ES-I3 (cell line): ENCODE data around the gene CCNG2.

Source experiments
- H3K36me3 ChIP-seq: 2 replicates; pipeline ENCODE4 v1.6.1; 2013; ENCODE audit warnings: mild to moderate bottlenecking, low read length, control low read depth, moderate library complexity; ENCODE audit not compliant: insufficient read depth
- H3K4me1 ChIP-seq: 2 replicates; pipeline ENCODE4 v1.6.1; 2013; ENCODE audit warnings: mild to moderate bottlenecking, control low read depth, low read length; ENCODE audit not compliant: insufficient read depth
- H3K9ac ChIP-seq: 2 replicates; pipeline ENCODE4 v1.6.1; 2013; ENCODE audit warnings: low read depth, mild to moderate bottlenecking, low read length, moderate library complexity
- H3K9me3 ChIP-seq: 2 replicates; pipeline ENCODE4 v1.6.1; 2013; ENCODE audit warnings: mild to moderate bottlenecking, low read length, moderate library complexity; ENCODE audit not compliant: control insufficient read depth, insufficient read depth

CCNG2 gene

GRCh38 chr4:77176640-77177039, 19.6 kb downstream of the CCNG2 start:
- peaks cover 4% of the 10 kb centered on the region; the same call in 1 of the 2 replicates for H3K4me1 ChIP-seq
- H3K9ac ChIP-seq = no peak overlapping the region
- H3K9me3 ChIP-seq = no peaks in the 10 kb centered on the region
- no peaks in the 10 kb centered on the region for H3K36me3 ChIP-seq

DNA sequence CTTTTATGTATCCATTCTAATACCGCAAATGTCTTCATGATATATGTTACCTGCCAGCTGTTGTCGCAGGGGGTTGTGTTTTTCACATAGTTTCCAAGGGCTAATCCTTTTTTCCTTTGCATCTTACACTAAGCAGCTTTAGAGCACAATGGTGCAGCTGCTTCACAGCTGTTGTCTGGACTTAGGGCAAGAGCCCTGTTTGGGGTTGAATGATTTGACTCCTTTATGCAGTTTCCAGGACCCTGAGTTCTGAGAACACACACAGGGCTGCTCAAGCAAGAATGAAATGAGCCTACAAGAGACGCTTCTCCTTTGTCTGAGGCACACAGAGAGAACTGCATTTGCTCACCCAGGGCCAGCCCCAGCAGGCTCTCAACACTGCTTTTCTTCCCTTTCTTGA, 20.2 kb downstream of the CCNG2 start:
- Histone ChIP-seq H3K9me3 (no peaks in the 10 kb centered on the region), H3K9ac (no peak overlapping the region), H3K36me3 (no peaks in the 10 kb centered on the region), H3K4me1 (peaks cover 4% of the 10 kb centered on the region; the same call in 1 of the 2 replicates)

- Histone ChIP-seq H3K36me3 (no peaks in the 10 kb centered on the region), H3K9ac (no peak overlapping the region), H3K4me1 (peaks cover 4% of the 10 kb centered on the region; the same call in 1 of the 2 replicates), H3K9me3 (no peaks in the 10 kb centered on the region)
Observed at GRCh38 chr4:77178560-77178959, 21.6 kb downstream of the CCNG2 start.

GRCh38 chr4:77179519-77179918, 22.5 kb downstream of the CCNG2 start:
- no peaks in the 10 kb centered on the region for H3K9me3 ChIP-seq
- no peak overlapping the region for H3K9ac ChIP-seq
- peaks cover 4% of the 10 kb centered on the region; the same call in 1 of the 2 replicates for H3K4me1 ChIP-seq
- no peaks in the 10 kb centered on the region for H3K36me3 ChIP-seq

DNA sequence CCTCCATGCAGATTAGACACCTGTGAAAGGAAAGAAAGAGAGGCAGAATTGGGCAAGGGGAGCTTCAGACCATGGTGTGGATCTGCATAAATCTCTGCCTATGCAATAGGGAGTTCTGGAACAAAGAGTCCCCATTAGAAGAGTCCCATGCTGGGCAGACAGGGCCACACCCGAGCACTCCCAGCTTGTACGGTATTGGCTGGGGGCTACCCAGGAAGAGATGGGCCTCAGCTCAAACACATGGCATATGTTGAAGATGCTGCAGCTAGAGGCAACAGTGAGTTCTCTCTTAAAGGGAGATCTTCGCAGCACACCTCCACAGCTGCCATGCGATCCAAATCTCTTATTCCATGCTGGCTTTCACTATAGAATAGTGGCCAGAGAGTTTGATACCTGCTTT, 24.7 kb downstream of the CCNG2 start:
- Histone ChIP-seq H3K9ac (no peak overlapping the region), H3K4me1 (no peaks in the 10 kb centered on the region), H3K36me3 (no peaks in the 10 kb centered on the region), H3K9me3 (no peaks in the 10 kb centered on the region)

GRCh38 chr4:77183777-77184420, 26.9 kb downstream of the CCNG2 start:
- H3K9ac ChIP-seq = no peak overlapping the region
- H3K36me3 ChIP-seq = no peaks in the 10 kb centered on the region
- H3K4me1 ChIP-seq = no peaks in the 10 kb centered on the region
- no peaks in the 10 kb centered on the region for H3K9me3 ChIP-seq

- Histone ChIP-seq H3K4me1 (no peaks in the 10 kb centered on the region), H3K9me3 (no peaks in the 10 kb centered on the region), H3K36me3 (no peaks in the 10 kb centered on the region), H3K9ac (no peak overlapping the region)
Observed at GRCh38 chr4:77184974-77185373, 28.0 kb downstream of the CCNG2 start.

- Histone ChIP-seq H3K9me3 (no peaks in the 10 kb centered on the region), H3K9ac (no peak overlapping the region), H3K36me3 (no peaks in the 10 kb centered on the region), H3K4me1 (no peaks in the 10 kb centered on the region)
Observed at GRCh38 chr4:77185686-77186085, 28.7 kb downstream of the CCNG2 start.

- H3K36me3 ChIP-seq = no peaks in the 10 kb centered on the region
- no peaks in the 10 kb centered on the region for H3K4me1 ChIP-seq
- H3K9me3 ChIP-seq = no peaks in the 10 kb centered on the region
- no peak overlapping the region for H3K9ac ChIP-seq
Observed at GRCh38 chr4:77187322-77187721, 30.3 kb downstream of the CCNG2 start.

DNA sequence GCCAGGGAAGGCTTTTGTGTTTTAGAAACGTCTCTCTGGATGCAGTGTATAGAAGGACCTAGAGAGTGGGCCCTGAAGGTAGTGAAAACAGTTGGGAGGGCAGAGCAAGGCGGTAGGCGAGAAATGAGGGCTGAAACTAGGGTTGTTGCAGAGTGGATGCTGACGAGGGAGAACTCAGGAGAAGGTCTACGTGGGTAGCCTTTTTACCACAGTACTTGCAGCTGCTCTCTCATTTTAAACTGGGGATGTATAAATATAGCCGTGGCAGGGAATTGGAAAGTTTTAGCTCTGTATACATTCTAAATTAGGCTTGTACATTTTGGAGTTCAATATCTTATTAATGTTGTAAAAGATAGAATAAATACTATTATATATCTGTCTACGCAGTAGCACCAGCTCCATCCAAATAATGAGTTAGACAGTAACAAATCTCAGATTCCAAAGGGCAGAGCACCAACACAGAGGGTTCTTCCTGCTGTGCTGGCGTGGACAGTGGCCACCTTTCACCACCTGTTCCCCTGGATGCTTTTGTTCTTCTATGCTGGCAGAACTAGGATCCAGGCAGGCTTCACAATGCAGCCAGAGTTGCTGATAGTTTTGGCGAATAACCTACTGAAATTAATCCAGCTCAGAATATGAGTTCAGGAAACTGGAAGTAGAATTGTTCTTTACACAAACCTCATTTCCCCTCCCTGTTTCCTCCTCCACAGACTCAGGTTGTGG, 31.7 kb downstream of the CCNG2 start:
- Histone ChIP-seq H3K4me1 (no peaks in the 10 kb centered on the region; the same call in 1 of the 2 replicates), H3K9ac (no peak overlapping the region), H3K36me3 (no peaks in the 10 kb centered on the region), H3K9me3 (no peaks in the 10 kb centered on the region)

GRCh38 chr4:77189412-77189811, 32.4 kb downstream of the CCNG2 start:
- H3K9ac ChIP-seq = no peak overlapping the region
- no peaks in the 10 kb centered on the region; the same call in 1 of the 2 replicates for H3K4me1 ChIP-seq
- no peaks in the 10 kb centered on the region for H3K9me3 ChIP-seq
- no peaks in the 10 kb centered on the region for H3K36me3 ChIP-seq

- H3K4me1 ChIP-seq = no peaks in the 10 kb centered on the region; the same call in 1 of the 2 replicates
- H3K9me3 ChIP-seq = no peaks in the 10 kb centered on the region
- H3K9ac ChIP-seq = no peak overlapping the region
- H3K36me3 ChIP-seq = no peaks in the 10 kb centered on the region
Observed at GRCh38 chr4:77190053-77190452, 33.0 kb downstream of the CCNG2 start.

DNA sequence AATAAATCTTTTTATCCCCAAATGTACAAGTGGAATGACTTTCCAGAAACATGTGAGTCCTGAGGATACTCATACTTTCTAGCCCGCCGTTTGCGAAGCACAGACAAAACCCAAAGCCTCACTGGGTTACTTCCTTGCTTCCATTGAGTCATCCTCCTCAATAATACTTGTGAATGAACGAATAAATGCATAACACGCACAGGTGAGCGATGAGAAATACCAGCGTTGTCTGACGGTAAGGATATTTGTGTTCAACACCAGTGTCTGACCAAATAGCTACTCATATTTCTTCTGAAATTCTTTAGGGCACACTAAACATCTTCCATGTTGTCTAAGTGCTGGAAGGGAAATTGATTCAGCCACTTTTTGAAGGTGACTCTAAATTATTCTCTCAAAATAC, 36.0 kb downstream of the CCNG2 start:
- no peaks in the 10 kb centered on the region for H3K36me3 ChIP-seq
- H3K9ac ChIP-seq = peak overlapping the region; percentile 51; the same call in 1 of the 2 replicates
- no peaks in the 10 kb centered on the region for H3K9me3 ChIP-seq
- H3K4me1 ChIP-seq = no peaks in the 10 kb centered on the region; the same call in 1 of the 2 replicates

GRCh38 chr4:77193511-77194102, 36.6 kb downstream of the CCNG2 start:
- peak overlapping the region; percentile 51; the same call in 1 of the 2 replicates for H3K9ac ChIP-seq
- H3K9me3 ChIP-seq = no peaks in the 10 kb centered on the region
- H3K36me3 ChIP-seq = no peaks in the 10 kb centered on the region
- H3K4me1 ChIP-seq = no peaks in the 10 kb centered on the region; the same call in 1 of the 2 replicates

DNA sequence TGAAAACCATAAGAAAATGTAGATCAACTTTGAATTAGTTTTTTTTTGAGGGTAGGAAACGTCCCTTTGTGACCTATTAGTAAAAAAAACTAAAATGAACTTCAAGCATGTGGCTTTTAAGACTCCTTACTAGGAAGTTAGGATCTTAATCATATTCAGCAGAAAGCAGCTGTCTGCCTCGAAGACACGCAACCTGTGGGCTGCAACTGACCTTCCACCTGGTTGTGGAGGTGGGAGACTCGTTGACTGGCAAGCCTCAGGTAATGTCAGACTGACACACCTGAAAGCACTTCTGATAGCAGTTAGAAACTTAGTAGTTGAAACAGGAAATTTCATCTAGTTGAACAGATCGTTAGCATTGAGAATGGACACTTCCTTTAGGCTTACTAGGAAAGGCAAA, 37.4 kb downstream of the CCNG2 start:
- Histone ChIP-seq H3K9me3 (no peaks in the 10 kb centered on the region), H3K36me3 (no peaks in the 10 kb centered on the region), H3K4me1 (no peaks in the 10 kb centered on the region; the same call in 1 of the 2 replicates), H3K9ac (no peak overlapping the region)
